HG03442 (cell line): ENCODE results near the gene MFNG.
"Not testable (repeated sequence)": the region's sequence is repeated elsewhere in the genome, so short reads cannot be mapped to it uniquely, and the experiment has no call there.

Experiments
- ATAC-seq: cut with Tn5 transposase; IDR thresholded peaks from one replicate; pipeline ENCODE4 v1.9.1; 2021; ENCODE audit warnings: mild to moderate bottlenecking, moderate library complexity; ENCODE audit not compliant: unreplicated experiment

Gene MFNG

GRCh38 chr22:37486224-37486845 is at the start of gene MFNG:
Gene MFNG (minus strand): TSS chr22:37486384. CDS start chr22:37486177, 207 bp downstream.
- ATAC-seq: no peak

- ATAC-seq: no peak
Observed at GRCh38 chr22:37535159-37535558, 49.0 kb upstream of the MFNG start.

DNA sequence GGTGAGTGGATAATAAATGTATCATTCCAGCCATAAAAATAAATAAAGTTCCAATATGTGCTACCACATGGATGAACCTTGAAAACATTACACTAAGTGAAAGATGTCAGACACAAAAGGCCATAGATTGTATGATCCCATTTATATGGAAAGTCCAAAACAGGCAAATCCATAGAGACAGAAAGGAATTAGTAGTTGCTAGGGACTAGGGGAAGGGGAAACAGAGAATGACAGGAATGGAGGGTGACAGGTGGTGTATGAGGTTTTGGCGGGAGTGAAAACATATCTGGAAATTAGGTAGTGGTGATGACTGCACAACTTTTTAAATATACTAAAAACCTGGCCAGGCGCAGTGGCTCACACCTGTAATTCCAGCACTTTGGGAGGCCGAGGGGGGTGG is 48.3 kb upstream of the MFNG start:
- no peak for ATAC-seq

DNA sequence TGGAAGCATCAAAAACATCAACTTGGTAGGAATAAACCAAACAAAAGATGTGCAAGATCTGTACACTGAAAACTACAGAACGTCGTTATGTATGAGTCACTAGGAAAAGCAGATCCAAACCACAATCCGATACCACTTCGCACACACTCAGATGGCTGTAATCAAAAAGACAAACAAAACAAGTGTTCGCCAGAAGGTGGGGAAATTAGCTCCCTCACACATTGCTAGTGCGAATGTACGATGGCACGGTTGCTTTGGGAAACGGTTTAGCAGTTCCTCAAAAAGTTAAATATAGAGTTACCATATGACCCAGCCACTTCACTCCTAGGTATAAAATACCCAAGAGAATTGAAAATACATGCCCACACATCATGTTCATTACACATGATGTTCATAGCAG is 47.8 kb upstream of the MFNG start:
- no peak for ATAC-seq

DNA sequence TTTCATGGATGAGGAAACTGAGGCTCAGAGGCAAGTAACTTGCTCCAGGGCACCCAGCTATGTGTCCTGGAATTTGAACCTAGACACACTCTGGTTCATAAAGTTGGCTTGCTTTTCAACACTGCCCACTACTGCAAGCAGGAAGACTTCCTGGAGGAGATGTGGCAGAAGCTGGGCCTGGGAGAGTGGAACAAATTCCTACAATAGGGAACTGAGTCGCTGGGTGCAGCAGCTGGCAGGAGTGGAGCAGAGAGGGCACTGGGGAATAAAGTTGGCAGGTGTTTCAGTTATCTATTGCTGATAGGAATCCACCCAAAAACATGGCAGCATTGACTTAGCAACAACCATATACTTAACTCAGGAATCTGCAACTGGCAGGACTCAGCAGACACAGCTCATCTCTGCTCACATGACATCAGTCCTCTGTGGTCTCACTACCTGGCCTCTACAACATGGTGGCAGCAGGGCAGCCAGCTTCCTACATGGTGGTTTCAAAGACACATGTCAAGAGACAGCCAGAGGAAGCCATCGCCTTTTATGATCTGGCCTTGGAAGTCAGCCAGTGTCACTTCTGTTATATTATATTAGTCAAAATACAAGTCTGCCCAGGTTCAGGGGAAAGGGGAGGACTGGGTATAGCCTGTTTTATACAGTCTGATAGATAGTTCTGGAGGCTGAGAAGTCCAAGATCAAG is 43.6 kb upstream of the MFNG start:
- ATAC-seq: no peak

DNA sequence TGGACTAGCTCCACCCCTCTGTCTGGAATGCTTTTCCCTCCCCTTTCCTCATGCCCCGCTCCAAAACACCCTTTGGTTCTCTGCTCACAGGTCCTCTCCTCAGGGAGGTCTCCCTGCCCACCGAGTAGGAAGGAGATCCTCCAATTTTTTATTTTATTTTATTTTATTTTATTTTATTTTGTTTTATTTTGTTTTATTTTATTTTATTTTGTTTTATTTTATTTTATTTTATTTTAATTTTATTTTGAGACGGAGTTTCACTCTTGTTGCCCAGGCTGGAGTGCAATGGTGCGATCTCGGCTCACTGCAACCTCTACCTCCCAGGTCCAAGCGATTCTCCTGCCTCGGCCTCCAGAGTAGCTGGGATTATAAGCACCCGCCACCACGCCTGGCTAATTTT is 41.8 kb upstream of the MFNG start:
- not testable (repeated sequence) for ATAC-seq

- not testable (repeated sequence) for ATAC-seq
Observed at GRCh38 chr22:37527081-37527752, 41.0 kb upstream of the MFNG start.

DNA sequence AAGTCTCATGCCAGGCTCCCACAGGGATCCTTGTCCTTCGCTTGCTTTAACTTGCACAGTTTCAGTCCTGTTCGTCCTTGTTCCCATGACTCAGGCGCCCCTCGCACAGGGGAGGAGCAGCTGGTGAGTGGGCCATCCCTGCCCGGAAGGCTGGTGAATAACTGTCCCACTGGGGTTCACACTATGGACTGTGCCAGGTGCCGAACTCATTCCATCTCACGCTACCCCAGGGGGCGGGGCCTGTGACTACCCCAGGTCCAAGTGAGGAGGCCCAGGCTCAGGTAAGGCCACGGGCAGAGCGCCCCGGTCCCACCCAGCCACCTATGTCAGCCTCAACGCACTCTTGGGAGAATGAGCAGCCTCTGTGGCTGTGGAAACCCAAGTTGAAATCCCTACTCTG is 40.2 kb upstream of the MFNG start:
- ATAC-seq: no peak

DNA sequence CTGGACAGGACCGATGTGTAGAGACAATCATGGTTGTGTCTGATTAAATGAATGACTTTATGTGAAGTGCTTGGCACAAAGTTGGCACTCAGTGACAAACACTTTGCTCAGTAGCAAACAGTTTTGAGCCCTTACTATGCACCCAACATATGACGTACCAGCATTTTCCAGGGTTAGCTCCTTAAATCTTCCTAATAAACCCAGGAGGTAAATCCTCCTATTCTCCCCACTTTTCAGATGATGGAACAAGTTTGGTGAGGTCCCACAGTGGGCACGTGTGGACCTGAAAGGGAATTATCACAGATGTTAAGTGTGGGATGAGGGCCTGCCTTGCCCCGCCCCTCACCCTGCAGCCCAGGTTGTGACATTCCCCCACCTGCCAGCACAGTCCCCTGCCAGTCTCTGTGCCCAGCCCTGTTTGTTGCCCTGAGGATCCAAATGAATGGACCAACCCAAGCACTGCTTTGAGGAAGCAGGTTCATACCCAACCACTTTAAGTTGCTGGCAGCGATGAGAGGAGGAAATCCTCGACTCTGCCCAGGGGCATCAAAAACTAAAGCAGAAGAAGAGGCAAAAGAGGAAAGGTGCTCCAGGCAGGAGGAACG is 39.7 kb upstream of the MFNG start:
- ATAC-seq: no peak

DNA sequence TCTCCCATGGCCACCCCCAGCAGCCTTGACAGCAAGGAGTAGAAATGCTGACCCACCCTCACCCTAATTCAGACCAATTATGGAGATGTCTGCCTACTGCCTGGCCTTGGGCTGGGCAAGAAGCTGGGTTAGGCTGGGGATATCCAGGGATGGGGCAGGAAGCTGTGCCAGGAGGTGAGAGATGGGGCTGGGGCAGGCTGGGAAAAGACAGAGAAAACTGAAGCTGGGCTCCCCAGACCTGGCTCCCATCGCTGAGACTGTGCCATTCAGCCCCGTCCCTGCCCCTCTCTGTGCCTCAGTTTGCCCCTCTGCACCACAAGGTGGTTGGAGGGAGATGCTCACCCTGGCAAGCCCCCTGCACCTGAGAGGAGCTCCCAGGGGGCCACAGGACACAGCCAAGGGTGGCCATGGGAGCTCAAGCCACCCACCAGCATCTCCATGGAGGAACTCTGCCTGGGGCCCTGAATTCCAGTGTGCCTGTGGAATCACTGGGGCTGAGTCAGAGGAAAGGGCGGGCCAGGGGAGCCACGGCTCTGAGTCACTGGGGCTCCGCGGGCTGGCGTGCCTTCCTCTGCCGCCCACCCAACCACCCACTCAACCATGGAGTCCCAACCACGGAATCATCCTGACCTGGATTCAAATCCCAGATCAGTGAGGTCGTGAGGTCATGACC is 39.0 kb upstream of the MFNG start:
- ATAC-seq: no peak

DNA sequence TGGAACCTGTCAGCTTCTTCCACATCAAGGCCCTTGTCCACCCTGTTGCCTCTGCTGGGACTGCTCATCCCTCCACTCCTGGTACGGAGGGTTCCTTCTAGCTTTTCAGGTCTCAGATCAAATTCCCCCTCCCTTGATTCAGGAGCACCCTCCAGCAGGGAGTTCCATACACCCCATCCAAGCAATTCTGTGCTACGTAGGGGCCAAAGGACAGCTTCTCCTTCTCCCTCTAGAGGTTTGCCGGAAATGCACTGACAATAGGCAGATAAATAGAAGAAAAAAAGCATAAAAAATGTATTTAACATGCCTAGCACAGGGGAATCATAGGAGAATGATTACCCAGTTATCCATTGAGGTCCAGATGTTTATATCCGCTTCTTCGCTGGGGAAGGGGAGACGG is 36.3 kb upstream of the MFNG start:
- ATAC-seq: no peak

DNA sequence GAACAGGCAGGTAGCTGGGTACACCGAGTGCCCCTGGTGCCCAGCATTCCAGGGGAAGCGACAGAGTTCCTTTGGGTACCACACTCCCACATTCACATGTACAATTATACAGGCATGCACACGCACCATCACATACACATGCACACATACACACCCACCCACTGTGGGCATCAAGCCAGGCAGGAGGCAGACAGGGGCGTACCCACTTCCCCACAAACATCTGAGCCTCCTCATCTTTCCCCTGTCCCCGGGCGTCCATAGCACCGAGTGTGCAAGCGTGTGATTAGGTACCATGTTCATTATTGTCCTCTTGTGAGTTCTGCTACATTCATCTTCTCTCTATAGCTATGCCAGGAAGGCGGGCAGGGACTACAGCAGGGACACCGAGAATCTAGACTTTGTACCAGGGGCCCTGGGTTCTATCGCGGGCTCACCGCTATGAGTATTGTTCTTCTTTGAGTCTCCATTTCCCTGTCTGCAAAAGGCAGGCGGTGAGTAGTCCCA is 35.1 kb upstream of the MFNG start:
- ATAC-seq: no peak

DNA sequence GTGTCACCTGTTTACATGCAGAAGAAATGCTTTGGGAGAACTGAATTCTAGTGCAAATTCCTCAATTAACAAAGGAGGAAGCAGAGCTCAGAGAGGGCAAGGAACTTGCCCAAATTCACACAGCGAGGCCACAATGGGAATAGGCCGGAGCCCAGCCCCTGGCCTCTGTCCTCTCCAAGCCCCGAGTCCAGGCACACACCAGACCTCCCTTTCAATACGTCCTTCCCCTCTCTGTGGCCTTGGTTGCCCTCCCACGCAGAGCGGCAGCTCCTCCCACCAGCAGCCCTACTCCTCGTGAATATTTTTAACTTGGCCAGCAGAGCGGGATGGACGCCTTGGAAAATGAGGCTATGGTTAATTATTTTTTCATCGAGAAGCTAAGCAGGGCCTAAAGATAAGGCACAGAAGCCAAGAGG is 34.6 kb upstream of the MFNG start:
- no peak for ATAC-seq

DNA sequence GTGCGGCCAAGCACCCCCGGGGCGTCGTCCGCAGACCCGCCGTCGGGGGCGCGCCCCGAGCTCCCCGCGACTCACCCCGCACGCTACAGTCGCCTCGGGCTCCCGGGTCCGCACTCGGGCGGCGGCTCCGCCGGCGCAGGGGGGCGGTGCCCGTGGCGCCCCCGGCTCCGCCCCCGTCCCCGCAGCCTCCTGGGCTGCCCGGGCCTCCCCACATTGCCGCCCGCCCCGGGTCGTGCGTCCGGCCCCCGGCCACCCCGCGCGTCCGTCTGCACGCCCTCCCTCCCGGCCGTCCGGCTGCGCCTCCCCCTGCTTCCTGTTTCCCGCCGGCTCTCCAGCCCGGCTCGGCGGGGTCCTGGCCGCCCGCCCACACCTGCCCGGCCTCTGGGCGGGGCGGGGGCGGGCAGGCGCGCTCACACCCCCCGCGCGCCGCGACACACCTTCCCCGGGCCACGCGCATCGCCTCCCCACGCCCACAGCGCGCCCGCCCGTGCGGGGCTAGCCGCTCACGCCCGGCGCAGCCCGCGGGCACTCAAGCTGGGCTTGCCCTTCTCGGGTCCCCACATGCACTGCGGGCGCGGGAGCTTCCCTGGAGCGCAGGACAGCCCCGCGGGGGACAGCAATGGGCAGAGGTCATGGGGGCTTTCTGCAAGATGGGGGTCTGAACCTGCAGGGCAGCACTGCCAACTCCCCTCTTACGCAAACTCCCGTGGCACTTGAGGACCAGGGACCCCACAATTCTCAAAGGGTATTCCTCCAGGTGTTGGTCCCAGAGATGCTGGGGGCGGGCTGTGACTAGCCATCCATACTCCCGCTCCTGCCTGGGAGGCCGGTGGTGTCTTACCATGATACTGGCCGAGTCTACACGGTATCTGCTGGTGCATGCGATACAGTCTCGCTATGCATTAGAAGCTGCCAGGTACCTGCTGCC is 33.3 kb upstream of the MFNG start, which contains the start of gene CARD10:
Gene CARD10, minus strand, starts transcription at position 148 of the 928 bp plus-strand sequence. CDS start 215 bp downstream, outside the sequence.
- no peak for ATAC-seq

GRCh38 chr22:37518509-37519267 is 32.5 kb upstream of the MFNG start:
- no peak for ATAC-seq

- no peak for ATAC-seq
Observed at GRCh38 chr22:37517826-37518450, 31.8 kb upstream of the MFNG start.

- no peak for ATAC-seq
Observed at GRCh38 chr22:37516456-37516855, 30.3 kb upstream of the MFNG start.

DNA sequence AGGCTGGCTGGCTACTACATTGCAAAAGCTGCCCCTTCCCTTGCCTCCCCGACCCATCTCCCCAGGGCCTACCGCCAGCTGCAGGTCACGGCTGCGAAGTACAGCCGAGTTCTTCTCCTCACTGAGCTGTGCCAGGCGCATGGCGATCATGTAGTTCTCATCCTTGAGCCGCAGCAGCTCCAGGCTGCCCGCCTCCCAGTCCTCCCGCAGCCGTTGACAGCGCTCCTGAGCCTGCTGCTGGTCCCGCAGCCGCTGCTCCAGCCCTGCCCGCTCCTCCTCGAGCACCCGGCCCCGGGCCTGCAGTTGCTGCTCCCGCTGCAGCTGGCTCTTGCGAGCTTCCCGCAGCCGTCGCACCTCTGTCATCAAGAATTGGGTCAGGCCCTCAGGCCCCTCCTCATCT is 29.7 kb upstream of the MFNG start:
- no peak for ATAC-seq
